SK-N-SH treated with all-trans-retinoic acid at 6 μM for 48 hours (cell line): ENCODE results near the gene CSN3.
"Not testable (repeated sequence)": the region's sequence is repeated elsewhere in the genome, so short reads cannot be mapped to it uniquely, and the experiment has no call there.

Experiments
- ATAC-seq: fragments of 200-7000 bp; cut with Tn5 transposase; 3 replicates; pipeline ENCODE4 v1.9.1; 2020; ENCODE audit warnings: mild to moderate bottlenecking, moderate library complexity
- ARNTL ChIP-seq: fragments of 450-650 bp; formaldehyde crosslinking; IDR thresholded peaks from 2 replicates; pipeline ENCODE4 v1.5.0; 2020; ENCODE audit warnings: low read depth, mild to moderate bottlenecking, moderate library complexity, borderline replicate concordance
- BACH2 ChIP-seq: fragments of 250-450 bp; sonication (Bioruptor Pico); IDR thresholded peaks from 2 replicates; pipeline ENCODE4 v1.9.0; 2021; ENCODE audit warnings: mild to moderate bottlenecking, borderline replicate concordance
- CSDC2 ChIP-seq: fragments of 250-450 bp; sonication (Bioruptor Pico); IDR thresholded peaks from 2 replicates; pipeline ENCODE4 v1.5.0; 2020; ENCODE audit warnings: mild to moderate bottlenecking, moderate library complexity
- GLIS3 ChIP-seq: fragments of 250-450 bp; sonication (Bioruptor Pico); IDR thresholded peaks from 2 replicates; pipeline ENCODE4 v1.5.0; 2020; ENCODE audit warnings: mild to moderate bottlenecking, moderate library complexity
- ISL1 ChIP-seq: fragments of 250-450 bp; sonication (Bioruptor Pico); IDR thresholded peaks from 2 replicates; pipeline ENCODE4 v2.1.2; 2022; ENCODE audit warnings: mild to moderate bottlenecking, moderate library complexity
- OSR1 ChIP-seq: fragments of 250-450 bp; sonication (Bioruptor Pico); IDR thresholded peaks from 2 replicates; pipeline ENCODE4 v1.8.0; 2022; ENCODE audit warnings: moderate library complexity, mild to moderate bottlenecking, inconsistent platforms
- PATZ1 ChIP-seq: fragments of 250-450 bp; sonication (Bioruptor Pico); IDR thresholded peaks from 2 replicates; pipeline ENCODE4 v1.8.0; 2020; ENCODE audit warnings: mild to moderate bottlenecking, moderate library complexity, borderline replicate concordance
- POU6F1 ChIP-seq: fragments of 250-450 bp; sonication (Bioruptor Pico); IDR thresholded peaks from 2 replicates; pipeline ENCODE4 v1.8.0; 2021; ENCODE audit warnings: low read depth, mild to moderate bottlenecking, moderate library complexity, borderline replicate concordance
- PPARA ChIP-seq: fragments of 250-450 bp; sonication (Bioruptor Pico); IDR thresholded peaks from 2 replicates; pipeline ENCODE4 v1.5.0; 2020; ENCODE audit warnings: mild to moderate bottlenecking, borderline replicate concordance
- RARB ChIP-seq: fragments of 250-450 bp; sonication (Bioruptor Pico); IDR thresholded peaks from 2 replicates; pipeline ENCODE4 v1.8.0; 2021; ENCODE audit warnings: mild to moderate bottlenecking, moderate library complexity
- SNAI2 ChIP-seq: fragments of 250-450 bp; sonication (Bioruptor Pico); IDR thresholded peaks from 2 replicates; pipeline ENCODE4 v1.5.0; 2020; ENCODE audit warnings: mild to moderate bottlenecking, moderate library complexity
- TCF4 ChIP-seq: fragments of 250-450 bp; sonication (Bioruptor Pico); IDR thresholded peaks from 2 replicates; pipeline ENCODE4 v1.8.0; 2021; ENCODE audit warnings: mild to moderate bottlenecking, moderate library complexity, borderline replicate concordance
- TOX ChIP-seq: fragments of 250-450 bp; sonication (Bioruptor Pico); IDR thresholded peaks from 2 replicates; pipeline ENCODE4 v1.8.0; 2021; ENCODE audit warnings: mild to moderate bottlenecking, moderate library complexity, borderline replicate concordance
- ZC3H10 ChIP-seq: fragments of 250-450 bp; sonication (Bioruptor Pico); IDR thresholded peaks from 2 replicates; pipeline ENCODE4 v1.5.1; 2021; ENCODE audit warnings: mild to moderate bottlenecking, moderate library complexity
- ZFP3 ChIP-seq: fragments of 250-450 bp; sonication (Bioruptor Pico); IDR thresholded peaks from 2 replicates; pipeline ENCODE4 v1.5.0; 2020; ENCODE audit warnings: mild to moderate bottlenecking, moderate library complexity
- ZFP30 ChIP-seq: fragments of 450-650 bp; formaldehyde crosslinking; IDR thresholded peaks from 2 replicates; pipeline ENCODE4 v1.5.0; 2022; ENCODE audit warnings: mild to moderate bottlenecking, moderate library complexity
- ZNF565 ChIP-seq: fragments of 450-650 bp; formaldehyde crosslinking; conservative IDR thresholded peaks from 2 replicates; pipeline ENCODE4 v1.5.0; 2020; ENCODE audit warnings: low read depth, mild to moderate bottlenecking, moderate library complexity
- ZNF70 ChIP-seq: fragments of 450-650 bp; formaldehyde crosslinking; IDR thresholded peaks from 2 replicates; pipeline ENCODE4 v1.5.0; 2020; ENCODE audit warnings: mild to moderate bottlenecking, moderate library complexity
- ZNF8 ChIP-seq: fragments of 450-650 bp; formaldehyde crosslinking; IDR thresholded peaks from 2 replicates; pipeline ENCODE4 v1.5.0; 2020; ENCODE audit warnings: mild to moderate bottlenecking, moderate library complexity
- TF ChIP-seq, protein P1 (sequence below): fragments of 250-450 bp; sonication (Bioruptor Pico); IDR thresholded peaks from 2 replicates; pipeline ENCODE4 v1.5.1; 2021; ENCODE audit warnings: mild to moderate bottlenecking, moderate library complexity
- TF ChIP-seq, protein P2 (sequence below): fragments of 250-450 bp; sonication (Bioruptor Pico); IDR thresholded peaks from 2 replicates; pipeline ENCODE4 v1.5.0; 2020; ENCODE audit warnings: mild to moderate bottlenecking, moderate library complexity

The CSN3 gene

GRCh38 chr4:70221389-70221788, 21.0 kb upstream of the CSN3 start:
- not testable (repeated sequence) for ATAC-seq

DNA sequence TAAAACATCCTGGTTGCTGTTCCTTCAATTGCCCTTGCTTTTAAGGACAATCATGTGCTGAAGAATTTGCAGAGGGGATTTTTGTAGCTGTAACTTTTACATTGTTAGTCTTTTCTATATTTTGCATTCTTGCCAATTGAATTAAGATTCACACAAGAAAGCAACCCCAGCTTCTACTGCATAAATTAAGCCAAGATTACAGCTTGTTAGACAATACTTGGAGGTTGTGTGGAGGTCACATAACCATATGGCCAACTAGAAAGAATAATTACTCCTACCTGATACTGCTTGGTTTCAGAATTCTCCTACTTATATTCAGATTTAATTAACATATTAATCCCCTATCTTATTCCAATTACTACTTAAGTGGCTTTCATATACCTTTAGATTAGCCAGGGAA, 20.6 kb upstream of the CSN3 start:
- not testable (repeated sequence) for ATAC-seq

DNA sequence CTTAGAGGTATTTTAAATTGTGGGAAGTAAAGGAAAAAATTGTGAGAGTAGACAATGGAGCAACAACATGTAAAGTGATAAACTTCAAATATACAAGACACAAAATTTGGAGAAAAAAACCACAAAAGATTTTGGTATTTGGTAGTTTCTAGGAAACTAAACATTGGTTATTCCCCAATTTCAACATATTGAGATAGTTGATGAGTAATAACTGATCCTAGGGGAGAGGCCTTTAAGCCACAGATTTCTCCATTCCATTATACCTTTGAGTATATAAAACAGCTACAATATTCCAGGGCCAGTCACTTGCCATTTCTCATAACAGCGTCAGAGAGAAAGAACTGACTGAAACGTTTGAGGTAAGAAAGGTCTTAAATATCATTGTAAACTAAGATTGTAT, 16.6 kb upstream of the CSN3 start, which contains the start of gene FDCSP:
Gene FDCSP (plus strand): TSS at position 301 of the 400 bp plus-strand sequence. CDS start 5,071 bp downstream, outside the sequence.
- TF ChIP-seq POU6F1 (no peak), CSDC2 (CRISPR knock-in tag) (no peak), BACH2 (CRISPR knock-in tag) (no peak), ZNF565 (CRISPR knock-in tag) (no peak), ZNF8 (CRISPR knock-in tag) (no peak), TCF4 (CRISPR knock-in tag) (no peak), ZFP30 (CRISPR knock-in tag) (no peak), RARB (CRISPR knock-in tag) (no peak), GLIS3 (CRISPR knock-in tag) (no peak), ZFP3 (CRISPR knock-in tag) (no peak), ARNTL (CRISPR knock-in tag) (no peak), ISL1 (CRISPR knock-in tag) (no peak), TOX (CRISPR knock-in tag) (no peak), PATZ1 (no peak), ZNF70 (CRISPR knock-in tag) (no peak), OSR1 (no peak), PPARA (CRISPR knock-in tag) (no peak)
- TF ChIP-seq, protein P1, sequence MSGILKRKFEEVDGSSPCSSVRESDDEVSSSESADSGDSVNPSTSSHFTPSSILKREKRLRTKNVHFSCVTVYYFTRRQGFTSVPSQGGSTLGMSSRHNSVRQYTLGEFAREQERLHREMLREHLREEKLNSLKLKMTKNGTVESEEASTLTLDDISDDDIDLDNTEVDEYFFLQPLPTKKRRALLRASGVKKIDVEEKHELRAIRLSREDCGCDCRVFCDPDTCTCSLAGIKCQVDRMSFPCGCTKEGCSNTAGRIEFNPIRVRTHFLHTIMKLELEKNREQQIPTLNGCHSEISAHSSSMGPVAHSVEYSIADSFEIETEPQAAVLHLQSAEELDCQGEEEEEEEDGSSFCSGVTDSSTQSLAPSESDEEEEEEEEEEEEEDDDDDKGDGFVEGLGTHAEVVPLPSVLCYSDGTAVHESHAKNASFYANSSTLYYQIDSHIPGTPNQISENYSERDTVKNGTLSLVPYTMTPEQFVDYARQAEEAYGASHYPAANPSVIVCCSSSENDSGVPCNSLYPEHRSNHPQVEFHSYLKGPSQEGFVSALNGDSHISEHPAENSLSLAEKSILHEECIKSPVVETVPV (CRISPR knock-in tag), result no peak
- ATAC-seq, result no peak

- no peak for ATAC-seq
- no peak for TF ChIP-seq PATZ1
- no peak for TF ChIP-seq ZC3H10 (CRISPR knock-in tag)
- TF ChIP-seq ZNF70 (CRISPR knock-in tag), result no peak
- no peak for TF ChIP-seq TOX (CRISPR knock-in tag)
- no peak for TF ChIP-seq RARB (CRISPR knock-in tag)
- no peak for TF ChIP-seq CSDC2 (CRISPR knock-in tag)
- TF ChIP-seq ZNF8 (CRISPR knock-in tag), result no peak
- no peak for TF ChIP-seq TCF4 (CRISPR knock-in tag)
- TF ChIP-seq PPARA (CRISPR knock-in tag), result no peak
- no peak for TF ChIP-seq OSR1
- no peak for TF ChIP-seq SNAI2 (CRISPR knock-in tag)
- TF ChIP-seq ZNF565 (CRISPR knock-in tag), result no peak
- TF ChIP-seq POU6F1, result no peak
- no peak for TF ChIP-seq ISL1 (CRISPR knock-in tag)
- TF ChIP-seq, protein P2, sequence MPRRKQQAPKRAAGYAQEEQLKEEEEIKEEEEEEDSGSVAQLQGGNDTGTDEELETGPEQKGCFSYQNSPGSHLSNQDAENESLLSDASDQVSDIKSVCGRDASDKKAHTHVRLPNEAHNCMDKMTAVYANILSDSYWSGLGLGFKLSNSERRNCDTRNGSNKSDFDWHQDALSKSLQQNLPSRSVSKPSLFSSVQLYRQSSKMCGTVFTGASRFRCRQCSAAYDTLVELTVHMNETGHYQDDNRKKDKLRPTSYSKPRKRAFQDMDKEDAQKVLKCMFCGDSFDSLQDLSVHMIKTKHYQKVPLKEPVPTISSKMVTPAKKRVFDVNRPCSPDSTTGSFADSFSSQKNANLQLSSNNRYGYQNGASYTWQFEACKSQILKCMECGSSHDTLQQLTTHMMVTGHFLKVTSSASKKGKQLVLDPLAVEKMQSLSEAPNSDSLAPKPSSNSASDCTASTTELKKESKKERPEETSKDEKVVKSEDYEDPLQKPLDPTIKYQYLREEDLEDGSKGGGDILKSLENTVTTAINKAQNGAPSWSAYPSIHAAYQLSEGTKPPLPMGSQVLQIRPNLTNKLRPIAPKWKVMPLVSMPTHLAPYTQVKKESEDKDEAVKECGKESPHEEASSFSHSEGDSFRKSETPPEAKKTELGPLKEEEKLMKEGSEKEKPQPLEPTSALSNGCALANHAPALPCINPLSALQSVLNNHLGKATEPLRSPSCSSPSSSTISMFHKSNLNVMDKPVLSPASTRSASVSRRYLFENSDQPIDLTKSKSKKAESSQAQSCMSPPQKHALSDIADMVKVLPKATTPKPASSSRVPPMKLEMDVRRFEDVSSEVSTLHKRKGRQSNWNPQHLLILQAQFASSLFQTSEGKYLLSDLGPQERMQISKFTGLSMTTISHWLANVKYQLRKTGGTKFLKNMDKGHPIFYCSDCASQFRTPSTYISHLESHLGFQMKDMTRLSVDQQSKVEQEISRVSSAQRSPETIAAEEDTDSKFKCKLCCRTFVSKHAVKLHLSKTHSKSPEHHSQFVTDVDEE (CRISPR knock-in tag), result no peak
Observed at GRCh38 chr4:70236125-70236524, 6.3 kb upstream of the CSN3 start.
